H1 (cell line): ENCODE data around the gene TIFAB. TPM values are rescaled to one million over a fixed set of nuclear protein-coding genes. Genes with fewer than 3 reads are reported as not detected.

ENCODE experiments used
- CTCF ChIA-PET: fragments of 300-600 bp; sonication (Branson Sonifier 250); formaldehyde crosslinking; loops from one replicate; lab custom pipeline; 2021; ENCODE audit not compliant: partially characterized antibody; lab: Charles Lee
- POLR2A ChIA-PET: fragments of 300-600 bp; sonication (Branson Sonifier 250); formaldehyde crosslinking; loops from one replicate; lab custom pipeline; 2021; ENCODE audit warnings: inconsistent platforms; ENCODE audit not compliant: partially characterized antibody; lab: Charles Lee
- DNase-seq, 2 experiments: peaks; one replicate each; pipeline versions ENCODE4 v3.0.0 to v3.0.0-alpha.2; 2010 to 2022; ENCODE audit warnings: low spot score in 2 of 2, low read depth in 1 of 2, mixed read lengths in 1 of 2
- FAIRE-seq: peaks from 2 replicates; lab custom pipeline; 2011; peaks lifted over from hg19 to GRCh38; lab: Jason Lieb, UNC
- H2AFZ ChIP-seq: 2 replicates; pipeline ENCODE4 v1.8.1; 2012; ENCODE audit warnings: low read length, inconsistent platforms
- H2AK5ac ChIP-seq: 2 replicates; pipeline ENCODE4 v1.6.1; 2013; ENCODE audit warnings: low read depth, low read length
- H2BK120ac ChIP-seq: replicated peaks from 2 replicates; pipeline ENCODE3; 2013; ENCODE audit warnings: low read depth, low read length, inconsistent platforms
- H2BK12ac ChIP-seq: 2 replicates; pipeline ENCODE4 v1.6.1; 2013; ENCODE audit warnings: low read depth, low read length
- H2BK15ac ChIP-seq: 2 replicates; pipeline ENCODE4 v1.6.1; 2013; ENCODE audit warnings: low read length
- H2BK20ac ChIP-seq: 2 replicates; pipeline ENCODE4 v1.6.1; 2013; ENCODE audit warnings: low read length
- H2BK5ac ChIP-seq: 2 replicates; pipeline ENCODE4 v1.6.1; 2013; ENCODE audit warnings: low read depth, low read length
- H3K14ac ChIP-seq: 2 replicates; pipeline ENCODE4 v1.6.1; 2013; ENCODE audit warnings: inconsistent platforms; ENCODE audit not compliant: insufficient read length
- H3K18ac ChIP-seq: 2 replicates; pipeline ENCODE4 v1.6.1; 2013; ENCODE audit warnings: low read length; ENCODE audit errors: extremely low read depth
- H3K23ac ChIP-seq: 2 replicates; pipeline ENCODE4 v1.6.1; 2013; ENCODE audit warnings: inconsistent platforms; ENCODE audit not compliant: insufficient read length
- H3K23me2 ChIP-seq: 2 replicates; pipeline ENCODE4 v1.6.1; 2013; ENCODE audit warnings: low read depth, low read length
- H3K27ac ChIP-seq: 2 replicates; pipeline ENCODE4 v1.6.1; 2011; ENCODE audit warnings: low read depth, low read length, inconsistent platforms
- H3K27me3 ChIP-seq, 4 experiments: replicated peaks in 1 of 4; 1 replicate in 1 of 4; 2 replicates in 3 of 4; pipeline versions ENCODE4 v1.6.1 to v1.8.1; 2011 to 2013; ENCODE audit warnings: low read length in 3 of 4, mild to moderate bottlenecking in 3 of 4, inconsistent platforms in 2 of 4, mixed read lengths in 2 of 4, moderate library complexity in 1 of 4; ENCODE audit not compliant: control insufficient read depth in 3 of 4, insufficient read depth in 3 of 4; ENCODE audit errors: extremely low read depth in 1 of 4
- H3K36me3 ChIP-seq, 4 experiments: 2 replicates each; pipeline versions ENCODE4 v1.6.1 to v1.8.1; 2011 to 2013; ENCODE audit warnings: mild to moderate bottlenecking in 4 of 4, low read length in 3 of 4, moderate library complexity in 2 of 4, control low read depth in 1 of 4, inconsistent platforms in 1 of 4; ENCODE audit not compliant: insufficient read depth in 4 of 4, control insufficient read depth in 2 of 4
- H3K4ac ChIP-seq: replicated peaks from 2 replicates; pipeline ENCODE3; 2013; ENCODE audit warnings: low read length, low read depth, mixed read lengths, inconsistent platforms; ENCODE audit not compliant: insufficient read length
- H3K4me1 ChIP-seq, 4 experiments: replicated peaks in 1 of 4; 1 replicate in 1 of 4; 2 replicates in 3 of 4; pipeline versions ENCODE4 v1.6.1 to v1.8.1; 2011 to 2013; ENCODE audit warnings: low read length in 3 of 4, inconsistent platforms in 2 of 4, mixed read lengths in 1 of 4; ENCODE audit not compliant: insufficient read depth in 4 of 4, control insufficient read depth in 3 of 4
- H3K4me2 ChIP-seq, 2 experiments: 2 replicates each; pipeline versions ENCODE4 v1.6.1 to v1.8.1; 2011 to 2013; ENCODE audit warnings: low read depth in 2 of 2, low read length in 2 of 2, control low read depth in 1 of 2, inconsistent platforms in 1 of 2, mild to moderate bottlenecking in 1 of 2; ENCODE audit not compliant: insufficient read depth in 1 of 2
- H3K4me3 ChIP-seq, 4 experiments: fragments of 200-600, 300-600 bp in 1 of 4; sonication (generic), shearing (Covaris generic), sonication (Bioruptor Twin) in 1 of 4; 2 replicates each; pipeline versions ENCODE4 v1.5.1 to v1.8.1; 2011 to 2016; ENCODE audit warnings: low read length in 4 of 4, low read depth in 3 of 4, control low read depth in 2 of 4, inconsistent platforms in 2 of 4, mild to moderate bottlenecking in 2 of 4, mixed read lengths in 1 of 4, moderate library complexity in 1 of 4; ENCODE audit not compliant: insufficient read depth in 2 of 4; ENCODE audit errors: extremely low read depth in 1 of 4
- H3K56ac ChIP-seq: replicated peaks from 2 replicates; pipeline ENCODE3; 2013; ENCODE audit warnings: low read depth, mild to moderate bottlenecking, mixed read lengths, low read length, inconsistent platforms; ENCODE audit not compliant: insufficient read length
- H3K79me1 ChIP-seq: 2 replicates; pipeline ENCODE4 v1.6.1; 2013; ENCODE audit warnings: low read depth, low read length, control low read depth
- H3K79me2 ChIP-seq, 2 experiments: 2 replicates each; pipeline versions ENCODE4 v1.6.1 to v1.8.1; 2012 to 2013; ENCODE audit warnings: low read length in 2 of 2, mild to moderate bottlenecking in 2 of 2, inconsistent platforms in 1 of 2; ENCODE audit not compliant: insufficient read depth in 2 of 2, control insufficient read depth in 1 of 2
- H3K9ac ChIP-seq, 4 experiments: replicated peaks in 1 of 4; 1 replicate in 1 of 4; 2 replicates in 3 of 4; pipeline versions ENCODE4 v1.6.1 to v1.8.1; 2011 to 2013; ENCODE audit warnings: low read depth in 3 of 4, low read length in 3 of 4, control low read depth in 2 of 4, mild to moderate bottlenecking in 2 of 4, moderate library complexity in 2 of 4, inconsistent platforms in 1 of 4; ENCODE audit errors: extremely low read depth in 1 of 4
- H3K9me3 ChIP-seq, 2 experiments: 2 replicates each; pipeline versions ENCODE4 v1.6.1 to v1.8.1; 2012 to 2013; ENCODE audit warnings: mild to moderate bottlenecking in 2 of 2, moderate library complexity in 2 of 2, control low read depth in 1 of 2, inconsistent platforms in 1 of 2, low read depth in 1 of 2, low read length in 1 of 2, mixed read lengths in 1 of 2; ENCODE audit not compliant: insufficient read depth in 2 of 2
- H4K20me1 ChIP-seq, 2 experiments: replicated peaks in 1 of 2; 2 replicates each; pipeline versions ENCODE3 to v1.8.1; 2011 to 2013; ENCODE audit warnings: inconsistent platforms in 2 of 2, low read length in 2 of 2, mild to moderate bottlenecking in 1 of 2; ENCODE audit not compliant: insufficient read depth in 2 of 2, control insufficient read depth in 1 of 2
- H4K5ac ChIP-seq: 2 replicates; pipeline ENCODE4 v1.6.1; 2013; ENCODE audit warnings: low read length, low read depth, mixed read lengths, inconsistent platforms; ENCODE audit not compliant: insufficient read length
- H4K8ac ChIP-seq: 2 replicates; pipeline ENCODE4 v1.8.0; 2013; ENCODE audit warnings: mild to moderate bottlenecking, moderate library complexity, low read length, inconsistent platforms; ENCODE audit not compliant: insufficient read depth; ENCODE audit errors: extremely low read depth
- H4K91ac ChIP-seq: replicated peaks from 2 replicates; pipeline ENCODE3; 2013; ENCODE audit warnings: low read length, mixed read lengths, inconsistent platforms; ENCODE audit not compliant: insufficient read length
- KDM4A ChIP-seq: IDR thresholded peaks from one replicate; pipeline ENCODE4 v1.7.1; 2012; ENCODE audit warnings: low read depth, mild to moderate bottlenecking, moderate library complexity, low read length, inconsistent platforms; ENCODE audit not compliant: severe bottlenecking
- WGBS, 2 experiments: shearing (Covaris generic) in 1 of 2; methylation state at CpG; one replicate each; pipeline versions ENCODE4 v1.1.6 to v1.1.7; 2013 to 2015; ENCODE audit warnings: low lambda C conversion rate in 2 of 2, mixed read lengths in 2 of 2, inconsistent platforms in 1 of 2, low coverage in 1 of 2, missing lambda C conversion rate in 1 of 2; ENCODE audit not compliant: insufficient replicate concordance in 2 of 2, insufficient coverage in 1 of 2, insufficient read length in 1 of 2; ENCODE audit errors: extremely low coverage in 1 of 2, missing lambda C conversion rate in 1 of 2; 5-methylcytosine and 5-hydroxymethylcytosine counted together
- polyA plus RNA-seq, 7 experiments: library from polyadenylated mRNA; depleted of rRNA in 3 of 7; stranded (reverse) in 5 of 7; unstranded in 2 of 7; fragments of >200 nt in 5 of 7; fragments of 200-250 nt in 2 of 7; gene quantifications; 1 replicate in 5 of 7; 2 replicates in 1 of 7; 4 replicates in 1 of 7; pipeline versions ENCODE4 v1.2.1 to v1.2.3, GENCODE V29; 2011 to 2013; ENCODE audit warnings: missing spikeins in 2 of 7, mixed read lengths in 2 of 7
- total RNA-seq: library from RNA; stranded (reverse); fragmentation: NEBNext Ultra II Directional; extraction: Animal tissue kit (Norgen Biotek cat#: 25700); gene quantifications from 2 replicates; pipeline ENCODE4 v1.2.1, GENCODE V29; 2021
- TF ChIP-seq, protein P1 (sequence below): IDR thresholded peaks from 2 replicates; pipeline ENCODE4 v1.6.1; 2012; ENCODE audit warnings: inconsistent platforms

Gene TIFAB
- total and polyA plus RNA-seq, 2 of the 8 experiments (the other 6 are each of a cell fraction or from before 2014, with no cell fraction given): not detected

DNA sequence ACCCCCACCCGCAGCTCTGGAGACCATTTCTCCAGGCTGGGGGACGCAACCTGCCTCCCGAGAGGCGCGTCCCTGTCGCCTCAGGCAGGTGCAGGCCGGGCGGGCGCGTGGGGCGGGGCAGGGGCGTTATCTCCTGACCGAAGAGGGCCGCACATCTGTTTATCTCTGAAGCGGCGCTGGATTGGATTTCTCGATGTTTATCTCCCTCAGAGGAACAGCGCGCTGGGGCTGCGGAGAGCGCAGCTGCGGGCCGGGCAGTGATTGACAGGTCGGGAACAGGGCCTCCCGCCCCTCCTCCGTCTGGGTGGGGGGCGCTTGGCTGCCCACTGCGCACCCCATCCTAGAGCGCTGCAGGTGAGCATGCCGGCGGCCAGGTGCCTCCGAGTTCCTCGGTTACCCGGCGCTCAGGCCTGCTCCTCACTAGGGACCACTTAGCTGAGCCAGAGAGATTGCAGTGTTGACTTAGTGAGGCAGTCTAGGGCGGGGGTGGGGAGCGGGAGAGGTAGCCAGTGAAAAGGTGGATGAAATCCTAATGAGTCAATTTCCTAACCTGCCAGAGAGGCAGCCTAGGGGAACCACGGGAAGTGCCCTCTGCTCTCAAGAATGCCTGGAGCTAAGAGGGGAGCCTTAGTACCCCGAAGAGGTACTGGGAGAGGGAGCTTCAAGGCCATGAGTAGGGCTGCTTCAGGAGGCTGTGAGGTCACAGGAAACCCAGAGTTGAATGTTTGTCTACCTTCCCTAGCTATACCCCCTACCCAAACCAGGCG lies 39.6 kb upstream of the TIFAB start:
- Histone ChIP-seq H3K14ac (no peak overlapping the region), H3K9ac (no peak overlapping the region), H3K4ac (no peak overlapping the region), H2BK15ac (no peak overlapping the region), H4K91ac (no peak overlapping the region), H3K4me1 (peaks cover 4 to 40% (median 24%) of the 10 kb centered on the region in 4 experiments), H2BK120ac (no peak overlapping the region), H3K79me1 (no peaks in the 10 kb centered on the region), H3K36me3 (no peaks in the 10 kb centered on the region), H3K18ac (no peak overlapping the region; the same call in 1 of the 2 replicates), H3K4me2 (peak overlapping the region; percentile 73 to 76), H3K27ac (no peak overlapping the region), H3K4me3 (peak overlapping the region; percentile 14 to 56 (median 37); a peak in 7 of 8 replicates), H3K23ac (no peak overlapping the region), H2BK20ac (0 out of 2 replicates have a peak overlapping the region, but pooled peaks have one; percentile 66), H2BK5ac (no peak overlapping the region), H3K79me2 (no peaks in the 10 kb centered on the region), H4K20me1 (peaks cover 6 to 22% of the 10 kb centered on the region in 2 experiments), H3K9me3 (no peaks in the 10 kb centered on the region), H2BK12ac (0 out of 2 replicates have a peak overlapping the region, but pooled peaks have one; percentile 46), H3K56ac (no peak overlapping the region), H3K27me3 (peaks cover 78 to 99% (median 89%) of the 10 kb centered on the region in 4 experiments), H4K5ac (no peak overlapping the region), H3K23me2 (peaks cover 20% of the 10 kb centered on the region; the same call in 1 of the 2 replicates), H2AFZ (no peak overlapping the region), H2AK5ac (no peak overlapping the region), H4K8ac (no peak overlapping the region)
- WGBS, 2 experiments: 5% methylated on average over 24 of the region's 40 CpGs; no CpG with 5 or more reads in 1 of the 2 experiments
- ChIA-PET CTCF (interaction anchor here (1.0 to 9.9 kb wide), 13 partner anchors 12 to 336 kb away, joined by 3 to 137 read pairs (median 8); partner anchors contain the start of gene NEUROG1), POLR2A (interaction anchor here (2.8 kb wide), 1 partner anchor 44 kb away, joined by 15 read pairs; the partner anchor contains the start of gene NEUROG1)
- TF ChIP-seq KDM4A: peak; percentile 45
- TF ChIP-seq, protein P1, sequence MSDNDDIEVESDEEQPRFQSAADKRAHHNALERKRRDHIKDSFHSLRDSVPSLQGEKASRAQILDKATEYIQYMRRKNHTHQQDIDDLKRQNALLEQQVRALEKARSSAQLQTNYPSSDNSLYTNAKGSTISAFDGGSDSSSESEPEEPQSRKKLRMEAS: no peak
- FAIRE-seq (no peak), DNase-seq (peak in 1 of 2 experiments; percentile 74)
